Measurements from ENCODE around the gene GCN1. TPM values are rescaled to one million over a fixed set of nuclear protein-coding genes. Genes with fewer than 3 reads are reported as not detected.
"Not testable (repeated sequence)": the region's sequence is repeated elsewhere in the genome, so short reads cannot be mapped to it uniquely, and the experiment has no call there.

GCN1 gene
- total RNA-seq, 1 donor from 2014 or later, result 52.4 TPM

GRCh38 chr12:120211243-120211903, 16.9 kb upstream of the GCN1 start:
- H3K36me3 ChIP-seq (ENCODE audit: control insufficient read depth, insufficient read depth, low read length), result peaks cover 38% of the 10 kb centered on the region
- DNase-seq (ENCODE audit: low read depth), result no peak
- H3K27me3 ChIP-seq (ENCODE audit: control insufficient read depth, insufficient read depth, low read length), result no peaks in the 10 kb centered on the region

DNA sequence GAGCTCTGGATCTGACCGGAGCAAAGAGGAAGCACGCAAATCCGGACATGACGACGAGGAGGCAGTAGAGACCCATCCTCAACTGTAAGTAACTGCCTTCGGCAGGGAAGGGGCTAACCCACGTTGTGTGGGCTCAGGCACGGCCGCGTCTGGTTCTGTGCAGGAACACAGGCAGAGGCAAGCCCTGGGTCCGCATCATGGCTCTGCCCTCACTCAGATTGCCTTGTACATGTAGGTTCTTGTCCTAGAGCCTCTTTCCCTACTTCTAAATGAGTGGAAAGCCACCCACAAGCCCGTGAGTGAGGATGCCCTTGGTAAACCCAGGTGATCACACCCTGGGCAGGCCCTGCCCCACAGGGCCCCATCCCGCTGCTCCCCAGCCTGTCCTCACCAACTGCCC, 15.3 kb upstream of the GCN1 start:
- Histone ChIP-seq H3K36me3 (ENCODE audit: control insufficient read depth, insufficient read depth, low read length) (peaks cover 30% of the 10 kb centered on the region), H3K4me3 (ENCODE audit: low read depth, low read length) (no peak overlapping the region), H3K27me3 (ENCODE audit: control insufficient read depth, insufficient read depth, low read length) (no peaks in the 10 kb centered on the region)
- DNase-seq (ENCODE audit: low read depth), result peak; percentile 83
- peak; percentile 23 for FAIRE-seq
- no peak for TF ChIP-seq CTCF (IDR thresholded peaks at IDR 0.05; ENCODE audit: insufficient read depth, low read length, severe bottlenecking)

More at GRCh38 chr12:120211243-120211903, 16.9 kb upstream of the GCN1 start:
- no peak overlapping the region for H3K4me3 ChIP-seq (ENCODE audit: low read depth, low read length)
- no peak for TF ChIP-seq CTCF (IDR thresholded peaks at IDR 0.05; ENCODE audit: insufficient read depth, low read length, severe bottlenecking)
- no peak for FAIRE-seq

DNA sequence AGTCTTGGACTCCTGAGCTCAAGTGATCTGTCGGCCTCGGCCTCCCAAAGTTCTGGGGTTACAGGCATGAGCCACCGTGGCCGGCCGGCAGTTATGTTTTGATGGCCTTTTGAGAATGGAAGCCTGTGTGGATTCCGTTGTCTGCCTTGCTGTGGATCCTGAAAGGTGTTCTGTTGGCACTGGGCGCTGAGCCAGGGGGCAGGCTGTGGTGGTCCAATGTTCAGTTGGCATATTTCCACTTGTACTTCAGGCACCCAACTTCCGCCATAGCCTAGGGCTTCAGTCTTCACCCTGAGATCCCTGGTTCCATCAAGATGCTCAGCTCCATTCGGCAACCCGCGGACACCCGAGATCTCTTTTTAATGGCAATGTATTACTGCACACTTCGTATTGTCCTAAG, 12.7 kb upstream of the GCN1 start:
- H3K4me3 ChIP-seq (ENCODE audit: low read depth, low read length), result no peak overlapping the region
- DNase-seq (ENCODE audit: low read depth), result no peak
- no peak for TF ChIP-seq CTCF (IDR thresholded peaks at IDR 0.05; ENCODE audit: insufficient read depth, low read length, severe bottlenecking)
- H3K36me3 ChIP-seq (ENCODE audit: control insufficient read depth, insufficient read depth, low read length), result peaks cover 9% of the 10 kb centered on the region
- no peaks in the 10 kb centered on the region for H3K27me3 ChIP-seq (ENCODE audit: control insufficient read depth, insufficient read depth, low read length)
- FAIRE-seq, result no peak

DNA sequence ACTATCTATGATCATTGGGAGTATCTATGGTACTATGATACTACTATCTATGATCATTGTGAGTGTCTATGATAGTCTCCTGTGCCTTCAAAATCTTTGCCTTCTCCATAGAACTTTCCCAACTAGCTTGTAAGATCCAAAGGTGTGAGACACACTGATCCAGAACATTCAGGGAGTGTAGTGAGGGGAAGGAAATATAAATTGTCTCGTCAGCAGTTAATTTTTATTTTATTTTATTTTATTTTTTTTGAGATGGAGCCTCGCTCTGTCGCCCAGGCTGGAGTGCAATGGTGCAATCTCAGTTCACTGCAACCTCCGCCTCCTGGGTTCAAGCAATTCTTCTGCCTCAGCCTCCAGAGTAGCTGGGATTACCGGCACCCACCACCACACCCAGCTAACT, 12.3 kb upstream of the GCN1 start:
- DNase-seq (ENCODE audit: low read depth); H3K27me3 ChIP-seq (ENCODE audit: control insufficient read depth, insufficient read depth, low read length); H3K4me3 ChIP-seq (ENCODE audit: low read depth, low read length); FAIRE-seq; H3K36me3 ChIP-seq (ENCODE audit: control insufficient read depth, insufficient read depth, low read length): not testable (repeated sequence)

- peaks cover 1% of the 10 kb centered on the region for H3K36me3 ChIP-seq (ENCODE audit: control insufficient read depth, insufficient read depth, low read length)
- no peak for DNase-seq (ENCODE audit: low read depth)
- no peak for TF ChIP-seq CTCF (IDR thresholded peaks at IDR 0.05; ENCODE audit: insufficient read depth, low read length, severe bottlenecking)
- H3K4me3 ChIP-seq (ENCODE audit: low read depth, low read length), result no peak overlapping the region
- H3K27me3 ChIP-seq (ENCODE audit: control insufficient read depth, insufficient read depth, low read length), result no peaks in the 10 kb centered on the region
- FAIRE-seq, result no peak
Measured at GRCh38 chr12:120206228-120206627, 11.7 kb upstream of the GCN1 start.

GRCh38 chr12:120204171-120204570, 9.7 kb upstream of the GCN1 start:
- H3K4me3 ChIP-seq (ENCODE audit: low read depth, low read length), result no peak overlapping the region
- H3K36me3 ChIP-seq (ENCODE audit: control insufficient read depth, insufficient read depth, low read length), result peaks cover 4% of the 10 kb centered on the region
- FAIRE-seq, result no peak
- no peak for DNase-seq (ENCODE audit: low read depth)
- no peak for TF ChIP-seq CTCF (IDR thresholded peaks at IDR 0.05; ENCODE audit: insufficient read depth, low read length, severe bottlenecking)
- H3K27me3 ChIP-seq (ENCODE audit: control insufficient read depth, insufficient read depth, low read length), result no peaks in the 10 kb centered on the region

Data from bronchial epithelial cell (primary cell).